A549 (cell line): ENCODE data around the gene ATP6V1B1.

Experiments
- BHLHE40 ChIP-seq: IDR thresholded peaks from 2 replicates; pipeline ENCODE4 v1.6.1; 2012; ENCODE audit warnings: low read depth, low read length, inconsistent platforms
- CTCF ChIP-seq: fragments of >200 bp; sonication (Bioruptor Twin); formaldehyde crosslinking; IDR thresholded peaks from 3 replicates; pipeline ENCODE4 v1.5.1; 2016
- EHMT2 ChIP-seq: fragments of 200-600 bp; sonication (generic); IDR thresholded peaks from 2 replicates; pipeline ENCODE4 v1.6.1; 2016; ENCODE audit warnings: antibody characterized with exemption, low read depth, mild to moderate bottlenecking, moderate library complexity
- POLR2A ChIP-seq: IDR thresholded peaks from 2 replicates; pipeline ENCODE4 v1.6.1; 2012; ENCODE audit warnings: mild to moderate bottlenecking, low read length
- RFX5 ChIP-seq: fragments of 450-650 bp; IDR thresholded peaks from 2 replicates; pipeline ENCODE4 v1.7.1; 2014; ENCODE audit warnings: antibody characterized with exemption, mild to moderate bottlenecking, moderate library complexity
- USF2 ChIP-seq: fragments of 450-650 bp; IDR thresholded peaks from 2 replicates; pipeline ENCODE4 v1.6.1; 2014; ENCODE audit warnings: antibody characterized with exemption

- TF ChIP-seq POLR2A = no peak
- TF ChIP-seq RFX5 = no peak
- no peak for TF ChIP-seq CTCF
- TF ChIP-seq USF2 = no peak
- TF ChIP-seq EHMT2 = no peak
- no peak for TF ChIP-seq BHLHE40
These were observed 69.8 kb downstream of the ATP6V1B1 start for GRCh38 chr2:71005271-71006202.
